ENCODE results near the gene NUP188. TPM values are rescaled to one million over a fixed set of nuclear protein-coding genes. Genes with fewer than 3 reads are reported as not detected.

Gene NUP188
- total RNA-seq, 1 donor from 2014 or later = 40.4 TPM

GRCh38 chr9:129007035-129007765 is 59.7 kb downstream of the NUP188 start:
- no peaks in the 10 kb centered on the region for H3K9me3 ChIP-seq (ENCODE audit: insufficient read depth, low read depth, low read length)
- no peak for DNase-seq (ENCODE audit: low read depth)

DNA sequence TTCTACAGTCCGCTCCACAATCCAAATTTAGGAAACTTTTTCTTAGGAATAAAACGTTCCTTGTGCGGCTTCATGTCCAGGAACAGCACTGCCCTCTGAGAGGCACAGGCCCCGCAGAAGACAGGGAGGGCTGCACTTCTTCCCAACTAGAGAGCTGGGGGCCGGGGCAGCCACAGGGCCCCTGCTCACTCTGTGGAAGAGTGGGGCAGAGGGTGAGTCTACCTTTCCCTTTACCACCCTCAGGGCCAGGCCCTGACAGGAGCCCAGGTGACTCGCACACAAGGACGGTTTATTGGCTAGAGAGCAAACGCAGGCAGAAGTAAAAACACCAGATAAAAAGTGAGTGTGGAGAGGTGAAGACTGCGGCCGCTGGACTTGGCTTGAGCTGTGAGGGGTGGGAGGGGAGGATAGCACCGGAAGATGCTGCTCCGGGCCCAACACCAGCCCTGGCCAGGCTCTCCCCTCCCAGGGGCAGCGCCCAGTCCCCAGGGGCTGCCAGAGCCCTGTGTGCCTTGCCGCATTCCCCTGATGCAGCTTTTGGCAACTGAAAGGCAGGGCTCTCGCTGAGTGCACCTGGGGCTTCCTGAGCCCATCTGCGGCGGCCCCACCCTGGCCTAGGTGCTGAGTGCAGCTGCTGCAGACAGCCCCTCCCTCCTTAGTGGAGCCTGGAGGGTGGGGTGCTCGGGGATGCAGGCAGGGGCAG is 60.4 kb downstream of the NUP188 start:
- peaks cover 3% of the 10 kb centered on the region for H3K36me3 Mint-ChIP-seq (ENCODE audit: low read depth, unreplicated experiment)

More at GRCh38 chr9:129007035-129007765, 59.7 kb downstream of the NUP188 start:
- H3K4me3 Mint-ChIP-seq (ENCODE audit: unreplicated experiment) = no peak overlapping the region
- Histone ChIP-seq H3K4me3 (ENCODE audit: insufficient read depth, low read depth, low read length) (no peak overlapping the region), H3K27me3 (ENCODE audit: insufficient read depth, low read length) (no peaks in the 10 kb centered on the region), H3K4me1 (ENCODE audit: insufficient read depth, low read length) (no peaks in the 10 kb centered on the region), H3K9ac (ENCODE audit: low read length) (no peak overlapping the region), H2AFZ (ENCODE audit: low read depth, low read length) (no peak overlapping the region), H3K79me2 (ENCODE audit: insufficient read depth, low read length) (no peaks in the 10 kb centered on the region), H3K27ac (ENCODE audit: low read depth, low read length) (no peak overlapping the region), H3K36me3 (ENCODE audit: insufficient read depth, low read length) (peaks cover 13% of the 10 kb centered on the region), H4K20me1 (ENCODE audit: insufficient read depth, low read length) (peaks cover 19% of the 10 kb centered on the region), H3K4me2 (ENCODE audit: low read length) (no peak overlapping the region)
- no peak overlapping the region for H3K27ac Mint-ChIP-seq (ENCODE audit: unreplicated experiment)
- H3K4me1 Mint-ChIP-seq (ENCODE audit: low read depth, unreplicated experiment) = peaks cover 2% of the 10 kb centered on the region
- H3K36me3 Mint-ChIP-seq (ENCODE audit: low read depth, unreplicated experiment) = peaks cover 4% of the 10 kb centered on the region
- no peaks in the 10 kb centered on the region for H3K9me3 Mint-ChIP-seq (ENCODE audit: unreplicated experiment)
- no peak for TF ChIP-seq EZH2 (IDR thresholded peaks at IDR 0.05; ENCODE audit: insufficient read depth, low read length)
- no peak for FAIRE-seq
- no peaks in the 10 kb centered on the region for H3K27me3 Mint-ChIP-seq (ENCODE audit: low read depth, unreplicated experiment)

GRCh38 chr9:129008469-129008965 is 61.0 kb downstream of the NUP188 start:
- Histone ChIP-seq H2AFZ (ENCODE audit: low read depth, low read length) (no peak overlapping the region), H4K20me1 (ENCODE audit: insufficient read depth, low read length) (peaks cover 12% of the 10 kb centered on the region), H3K27me3 (ENCODE audit: insufficient read depth, low read length) (no peaks in the 10 kb centered on the region), H3K27ac (ENCODE audit: low read depth, low read length) (no peak overlapping the region), H3K79me2 (ENCODE audit: insufficient read depth, low read length) (no peaks in the 10 kb centered on the region), H3K4me3 (ENCODE audit: insufficient read depth, low read depth, low read length) (no peak overlapping the region), H3K4me1 (ENCODE audit: insufficient read depth, low read length) (no peaks in the 10 kb centered on the region), H3K36me3 (ENCODE audit: insufficient read depth, low read length) (peaks cover 5% of the 10 kb centered on the region), H3K9ac (ENCODE audit: low read length) (no peak overlapping the region), H3K4me2 (ENCODE audit: low read length) (no peak overlapping the region), H3K9me3 (ENCODE audit: insufficient read depth, low read depth, low read length) (no peaks in the 10 kb centered on the region)
- H3K4me3 Mint-ChIP-seq (ENCODE audit: unreplicated experiment) = no peak overlapping the region
- H3K27ac Mint-ChIP-seq (ENCODE audit: unreplicated experiment) = no peak overlapping the region
- no peaks in the 10 kb centered on the region for H3K27me3 Mint-ChIP-seq (ENCODE audit: low read depth, unreplicated experiment)
- H3K9me3 Mint-ChIP-seq (ENCODE audit: unreplicated experiment) = no peaks in the 10 kb centered on the region
- DNase-seq (ENCODE audit: low read depth) = no peak
- peaks cover 3% of the 10 kb centered on the region for H3K36me3 Mint-ChIP-seq (ENCODE audit: low read depth, unreplicated experiment)
- FAIRE-seq = no peak
- H3K4me1 Mint-ChIP-seq (ENCODE audit: low read depth, unreplicated experiment) = peaks cover 2% of the 10 kb centered on the region
- TF ChIP-seq, protein P1, sequence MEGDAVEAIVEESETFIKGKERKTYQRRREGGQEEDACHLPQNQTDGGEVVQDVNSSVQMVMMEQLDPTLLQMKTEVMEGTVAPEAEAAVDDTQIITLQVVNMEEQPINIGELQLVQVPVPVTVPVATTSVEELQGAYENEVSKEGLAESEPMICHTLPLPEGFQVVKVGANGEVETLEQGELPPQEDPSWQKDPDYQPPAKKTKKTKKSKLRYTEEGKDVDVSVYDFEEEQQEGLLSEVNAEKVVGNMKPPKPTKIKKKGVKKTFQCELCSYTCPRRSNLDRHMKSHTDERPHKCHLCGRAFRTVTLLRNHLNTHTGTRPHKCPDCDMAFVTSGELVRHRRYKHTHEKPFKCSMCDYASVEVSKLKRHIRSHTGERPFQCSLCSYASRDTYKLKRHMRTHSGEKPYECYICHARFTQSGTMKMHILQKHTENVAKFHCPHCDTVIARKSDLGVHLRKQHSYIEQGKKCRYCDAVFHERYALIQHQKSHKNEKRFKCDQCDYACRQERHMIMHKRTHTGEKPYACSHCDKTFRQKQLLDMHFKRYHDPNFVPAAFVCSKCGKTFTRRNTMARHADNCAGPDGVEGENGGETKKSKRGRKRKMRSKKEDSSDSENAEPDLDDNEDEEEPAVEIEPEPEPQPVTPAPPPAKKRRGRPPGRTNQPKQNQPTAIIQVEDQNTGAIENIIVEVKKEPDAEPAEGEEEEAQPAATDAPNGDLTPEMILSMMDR (IDR thresholded peaks at IDR 0.05; ENCODE audit: insufficient read depth, low read depth, low read length) = no peak
- no peak for TF ChIP-seq EZH2 (IDR thresholded peaks at IDR 0.05; ENCODE audit: insufficient read depth, low read length)

More for the DNA sequence above, 60.4 kb downstream of the NUP188 start:
- Histone ChIP-seq H3K4me2 (ENCODE audit: low read length) (no peak overlapping the region), H3K9me3 (ENCODE audit: insufficient read depth, low read depth, low read length) (no peaks in the 10 kb centered on the region), H3K27me3 (ENCODE audit: insufficient read depth, low read length) (no peaks in the 10 kb centered on the region), H3K9ac (ENCODE audit: low read length) (no peak overlapping the region), H3K4me1 (ENCODE audit: insufficient read depth, low read length) (no peaks in the 10 kb centered on the region), H3K4me3 (ENCODE audit: insufficient read depth, low read depth, low read length) (no peak overlapping the region), H3K27ac (ENCODE audit: low read depth, low read length) (no peak overlapping the region), H3K36me3 (ENCODE audit: insufficient read depth, low read length) (peaks cover 10% of the 10 kb centered on the region), H4K20me1 (ENCODE audit: insufficient read depth, low read length) (peaks cover 17% of the 10 kb centered on the region), H2AFZ (ENCODE audit: low read depth, low read length) (no peak overlapping the region), H3K79me2 (ENCODE audit: insufficient read depth, low read length) (no peaks in the 10 kb centered on the region)
- no peaks in the 10 kb centered on the region for H3K9me3 Mint-ChIP-seq (ENCODE audit: unreplicated experiment)
- no peak for TF ChIP-seq EZH2 (IDR thresholded peaks at IDR 0.05; ENCODE audit: insufficient read depth, low read length)
- TF ChIP-seq, protein P1 (IDR thresholded peaks at IDR 0.05; ENCODE audit: insufficient read depth, low read depth, low read length) = no peak
- H3K4me1 Mint-ChIP-seq (ENCODE audit: low read depth, unreplicated experiment) = peaks cover 2% of the 10 kb centered on the region
- no peak overlapping the region for H3K27ac Mint-ChIP-seq (ENCODE audit: unreplicated experiment)
- FAIRE-seq (no peak), DNase-seq (ENCODE audit: low read depth) (no peak)
- H3K4me3 Mint-ChIP-seq (ENCODE audit: unreplicated experiment) = no peak overlapping the region
- no peaks in the 10 kb centered on the region for H3K27me3 Mint-ChIP-seq (ENCODE audit: low read depth, unreplicated experiment)
